CD4-positive, alpha-beta T cell treated with Interleukin-4 for 4 hours (primary cell): ENCODE results near the gene BMPR1A.
A peak's percentile ranks its signal among the peaks of the same experiment; 100 is the strongest.
"Not testable (repeated sequence)": the region's sequence is repeated elsewhere in the genome, so short reads cannot be mapped to it uniquely, and the experiment has no call there.

Source experiments
- DNase-seq: peaks from one replicate; pipeline ENCODE4 v3.0.0-alpha.2; 2020

The BMPR1A gene

GRCh38 chr10:86730227-86730626, 26.2 kb upstream of the BMPR1A start:
- DNase-seq, result no peak

GRCh38 chr10:86732771-86733170, 23.6 kb upstream of the BMPR1A start:
- DNase-seq, result no peak

- no peak for DNase-seq
Observed at GRCh38 chr10:86733260-86733671, 23.2 kb upstream of the BMPR1A start.

GRCh38 chr10:86734207-86734988, 22.0 kb upstream of the BMPR1A start:
- DNase-seq, result no peak

- DNase-seq, result not testable (repeated sequence)
Observed at GRCh38 chr10:86735278-86735677, 21.1 kb upstream of the BMPR1A start.

- DNase-seq, result no peak
Observed at GRCh38 chr10:86742230-86742629, 14.2 kb upstream of the BMPR1A start.

GRCh38 chr10:86744067-86744725, 12.2 kb upstream of the BMPR1A start:
- DNase-seq, result no peak

GRCh38 chr10:86747796-86748581, 8.4 kb upstream of the BMPR1A start:
- DNase-seq, result no peak

GRCh38 chr10:86749854-86750253, 6.6 kb upstream of the BMPR1A start:
- no peak for DNase-seq

- no peak for DNase-seq
Observed at GRCh38 chr10:86751477-86751876, 4.9 kb upstream of the BMPR1A start.

- no peak for DNase-seq
Observed at GRCh38 chr10:86752311-86752710, 4.1 kb upstream of the BMPR1A start.

GRCh38 chr10:86753051-86753450, 3.4 kb upstream of the BMPR1A start:
- DNase-seq, result no peak

- no peak for DNase-seq
Observed at GRCh38 chr10:86753638-86754434, 2.6 kb upstream of the BMPR1A start.

- no peak for DNase-seq
Observed at GRCh38 chr10:86755454-86755739, 1.0 kb upstream of the BMPR1A start.

GRCh38 chr10:86755740-86756510, 494 bp upstream of the BMPR1A start:
- peak; percentile 84 for DNase-seq

GRCh38 chr10:86757113-86757972, 924 bp downstream of the BMPR1A start:
- DNase-seq, result no peak

GRCh38 chr10:86758189-86759072, 2.0 kb downstream of the BMPR1A start:
- no peak for DNase-seq

GRCh38 chr10:86759073-86759672, 2.8 kb downstream of the BMPR1A start:
- DNase-seq, result no peak

- DNase-seq, result no peak
Observed at GRCh38 chr10:86763404-86763803, 7.0 kb downstream of the BMPR1A start.

- DNase-seq, result no peak
Observed at GRCh38 chr10:86765548-86765947, 9.1 kb downstream of the BMPR1A start.
